ENCODE data around the gene FAM53A.

GRCh38 chr4:1652088-1652487 is 32.0 kb downstream of the FAM53A start:
- TF ChIP-seq EP300 (IDR thresholded peaks at IDR 0.05) = no peak
- no peak for TF ChIP-seq CTCF (IDR thresholded peaks at IDR 0.05)
- TF ChIP-seq POLR2A (IDR thresholded peaks at IDR 0.05) = no peak
